HG02870 (cell line): Measurements from ENCODE around the gene CHCHD6.

Experiments
- ATAC-seq: cut with Tn5 transposase; IDR thresholded peaks from one replicate; pipeline ENCODE4 v1.9.1; 2021; ENCODE audit warnings: mild to moderate bottlenecking, moderate library complexity; ENCODE audit not compliant: unreplicated experiment

CHCHD6 gene

DNA sequence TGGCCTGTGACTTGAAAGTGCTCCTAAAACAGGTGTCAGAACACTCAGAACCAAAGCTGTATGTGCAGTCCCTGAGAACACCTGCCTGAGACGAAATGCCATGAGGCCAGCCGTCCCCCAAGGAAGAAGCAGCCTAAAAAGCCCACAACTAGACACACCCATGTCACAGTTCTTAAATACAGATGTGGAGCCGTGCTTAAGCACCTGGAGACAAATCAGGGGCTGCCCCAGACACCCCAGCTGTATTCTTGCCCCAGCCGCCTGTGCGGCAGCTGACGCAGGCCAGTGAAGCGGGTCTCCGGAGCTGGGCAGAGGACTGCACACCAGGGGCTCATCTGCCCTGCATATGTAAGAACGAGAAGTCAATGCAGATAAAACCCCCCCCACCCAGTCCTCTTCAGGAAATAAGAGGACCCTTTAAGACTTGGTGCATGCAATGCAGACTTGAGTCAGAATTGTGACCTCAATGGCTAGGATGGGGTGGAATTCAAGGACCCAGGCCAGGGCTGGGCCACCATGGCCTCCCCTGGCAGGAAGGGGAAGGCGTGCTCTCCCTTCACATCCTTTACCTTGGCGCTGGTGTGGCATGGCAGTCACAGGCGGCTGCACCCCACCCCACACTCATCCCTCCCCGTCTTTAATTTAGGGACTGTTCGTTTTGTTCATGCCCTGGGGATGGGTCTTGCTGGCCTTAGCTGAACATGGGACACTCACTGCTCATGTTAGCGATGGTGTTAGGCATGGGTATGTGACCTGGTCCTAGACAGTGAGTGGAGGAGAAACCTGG is 251.2 kb downstream of the CHCHD6 start:
- ATAC-seq, result peak; percentile 77

DNA sequence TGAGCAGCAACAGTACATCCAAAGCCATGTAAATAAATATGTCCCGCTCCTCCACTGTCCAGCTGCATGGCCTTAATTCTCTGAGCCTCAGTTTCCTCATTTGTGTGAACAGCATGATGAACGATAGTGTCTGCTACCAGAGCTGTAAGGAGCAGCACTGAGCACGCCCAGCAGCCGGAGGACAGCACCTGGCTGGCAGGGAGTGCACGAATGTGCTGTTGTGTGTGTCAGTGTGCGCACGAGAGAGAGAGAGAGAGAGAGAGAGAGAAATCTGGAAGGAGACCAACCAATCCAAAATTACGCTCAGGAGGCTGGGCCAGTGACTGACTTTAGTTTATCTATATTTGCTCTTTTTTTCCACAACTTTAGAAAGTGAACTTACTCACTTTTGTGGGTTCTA is 252.3 kb downstream of the CHCHD6 start:
- ATAC-seq, result no peak

DNA sequence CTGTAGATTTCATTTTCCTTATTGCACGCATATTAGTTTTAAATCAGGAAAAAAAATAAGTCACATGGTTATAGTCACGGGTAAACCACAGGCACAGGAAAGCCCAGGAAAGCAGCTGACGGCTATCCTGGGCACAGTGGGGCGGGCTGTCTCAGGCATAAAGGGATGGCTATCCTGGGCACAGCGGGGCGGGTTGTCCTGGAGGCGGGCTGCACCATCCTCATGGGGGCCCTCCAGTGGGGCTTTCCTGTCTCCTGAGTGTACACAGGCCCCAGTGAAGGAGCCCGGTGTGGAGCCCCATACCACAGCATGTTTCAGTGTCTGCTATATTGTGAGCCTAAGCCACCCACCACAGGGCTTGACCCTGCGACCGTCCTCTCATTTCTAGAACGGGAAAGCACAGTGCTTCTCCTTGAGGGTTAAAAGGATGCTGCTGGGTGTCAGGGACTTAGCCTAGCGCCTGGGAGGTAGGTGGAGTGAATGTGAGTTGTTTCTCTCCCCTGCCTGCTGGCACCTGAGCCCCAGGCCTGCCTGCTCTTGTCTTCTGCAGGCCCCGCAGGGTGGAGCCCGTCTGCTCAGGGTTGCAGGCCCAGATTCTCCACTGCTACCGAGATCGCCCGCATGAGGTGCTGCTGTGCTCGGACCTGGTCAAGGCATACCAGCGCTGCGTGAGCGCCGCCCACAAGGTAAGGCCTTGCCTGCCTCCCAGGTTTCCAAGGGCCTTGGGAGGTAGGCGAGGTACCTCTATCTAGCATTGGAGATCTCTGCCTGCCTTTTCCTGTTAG is 253.0 kb downstream of the CHCHD6 start:
- ATAC-seq, result no peak

DNA sequence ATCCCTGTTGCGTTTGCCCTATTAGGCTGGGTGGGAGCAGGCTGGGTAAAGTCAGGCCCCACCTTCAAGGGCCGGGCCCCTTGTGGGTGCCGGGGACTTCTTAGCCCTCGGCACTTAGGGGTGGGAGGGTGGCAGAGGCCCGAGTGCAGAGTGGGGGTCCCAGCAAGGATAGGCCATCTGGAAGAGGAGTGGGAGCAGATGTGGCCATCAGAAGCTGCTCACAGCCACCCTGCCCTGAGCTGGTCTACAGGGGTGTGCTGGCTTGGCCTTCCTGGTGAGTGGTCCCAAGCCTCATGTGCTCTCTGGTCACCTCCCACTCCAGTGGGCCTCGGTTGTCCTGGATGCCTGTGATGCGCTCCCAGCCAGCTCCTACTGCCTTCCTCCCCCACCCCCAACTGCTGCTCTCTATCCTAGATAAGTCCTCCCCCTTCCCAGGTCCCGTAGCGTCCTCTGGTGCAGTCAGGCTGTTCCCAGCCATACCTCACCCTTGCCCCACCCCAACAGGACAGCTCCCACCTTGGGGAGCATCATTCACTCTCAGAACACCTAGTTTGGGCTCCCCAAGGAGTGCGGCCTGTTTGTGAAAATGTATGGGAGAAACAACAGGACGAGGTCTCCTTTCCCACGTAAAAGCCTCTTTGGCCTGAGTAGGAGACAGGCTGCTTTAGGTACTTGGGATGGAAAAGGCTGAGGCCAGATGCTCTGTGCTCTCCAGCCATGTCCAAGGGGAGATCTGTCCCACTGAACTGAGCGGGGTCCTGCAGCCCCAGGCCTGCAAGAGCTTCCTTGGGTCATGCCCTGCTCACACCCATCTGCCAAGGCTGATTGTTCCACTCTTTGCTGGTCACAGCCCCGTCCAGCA is 254.0 kb downstream of the CHCHD6 start:
- no peak for ATAC-seq

DNA sequence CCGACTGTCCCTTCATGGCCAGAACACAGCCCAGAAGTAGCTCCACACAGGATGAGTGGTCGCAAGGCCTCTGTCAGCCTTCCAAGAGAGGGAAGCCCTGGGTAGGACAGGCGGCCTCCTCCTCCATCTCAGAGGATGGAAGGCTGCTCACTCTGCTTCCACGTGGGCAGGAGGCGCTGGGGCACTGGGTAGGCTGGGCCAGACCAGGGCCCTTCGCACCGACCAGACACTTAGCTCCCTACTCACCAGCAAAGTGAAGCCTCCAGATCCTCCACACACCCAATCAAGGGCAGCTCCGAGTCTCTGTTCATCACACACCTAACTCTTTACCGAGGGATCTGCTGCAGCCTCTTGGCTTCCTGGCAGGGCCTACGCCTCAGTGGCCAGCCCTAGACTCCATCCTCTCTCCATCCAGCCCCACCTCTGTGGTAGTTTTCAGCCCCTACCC is 254.6 kb downstream of the CHCHD6 start:
- no peak for ATAC-seq

DNA sequence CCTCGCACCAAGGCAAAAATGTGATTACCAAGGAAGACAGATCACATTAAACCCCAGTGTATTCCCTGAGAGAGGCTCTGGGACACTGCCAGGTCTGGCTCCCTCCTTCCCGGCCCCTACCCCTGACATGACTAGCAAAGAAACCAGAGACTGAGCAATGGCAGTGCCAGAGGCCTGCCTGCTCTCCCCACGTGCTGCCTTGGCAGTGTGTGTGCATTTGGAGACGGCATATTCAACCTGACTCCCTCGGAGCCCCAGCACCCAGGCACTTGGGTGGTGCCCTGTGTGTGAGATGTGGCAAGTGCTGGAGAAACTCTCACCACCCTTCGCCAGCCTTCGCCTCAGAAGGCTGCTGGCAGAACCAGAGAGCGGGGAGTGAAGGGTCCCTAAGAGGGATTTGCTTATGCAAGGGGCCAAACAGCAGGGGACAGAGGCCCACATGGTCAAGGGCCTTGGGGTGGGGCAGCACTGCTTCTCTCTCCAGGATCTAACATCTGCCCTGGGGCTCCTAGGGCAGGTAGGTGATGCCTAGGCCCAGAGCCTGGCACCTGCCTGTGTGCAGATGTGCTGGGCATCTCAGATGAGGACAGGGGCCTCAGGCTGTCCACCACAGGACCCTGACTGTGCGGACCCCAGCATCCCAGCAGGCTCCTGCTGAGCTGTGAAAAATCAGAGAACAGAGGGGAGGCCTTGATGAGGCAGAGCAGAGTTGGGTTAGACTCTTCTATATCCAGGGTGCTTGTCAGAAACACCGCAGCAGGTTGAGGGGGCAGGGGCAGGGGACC is 255.3 kb downstream of the CHCHD6 start:
- ATAC-seq, result no peak

DNA sequence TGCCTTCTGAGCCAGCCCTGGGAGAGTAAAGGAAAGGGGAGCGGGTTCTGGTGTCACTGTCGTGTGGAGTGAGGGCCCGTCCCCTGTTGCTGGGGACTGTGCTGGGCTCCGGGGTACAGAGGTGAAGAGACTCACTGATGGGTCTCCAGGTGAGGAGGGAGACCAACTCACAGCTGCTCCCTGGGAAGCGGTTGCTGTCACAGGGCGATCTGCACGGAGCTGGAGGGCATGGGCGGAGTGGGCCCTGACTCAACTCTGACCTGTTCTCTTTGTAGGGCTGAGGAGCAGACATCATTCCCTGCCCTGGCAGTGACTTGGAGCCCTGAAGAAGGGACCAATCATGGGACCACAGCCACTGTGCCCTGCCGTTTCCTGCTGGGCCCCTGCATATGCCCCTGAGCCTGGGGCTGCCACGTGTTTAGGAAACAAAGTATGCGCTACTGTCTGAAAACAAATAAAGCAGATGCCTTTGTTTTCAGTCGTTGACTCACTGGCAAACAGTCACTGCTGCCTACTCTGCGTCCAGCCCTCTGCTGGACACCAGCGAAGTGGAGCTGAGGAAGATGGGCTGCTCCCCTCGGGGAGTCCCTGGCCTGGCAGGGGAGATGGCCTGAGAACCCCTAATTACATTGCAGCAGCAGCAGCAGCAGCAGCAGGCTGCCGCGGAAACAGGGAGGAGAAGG is 256.0 kb downstream of the CHCHD6 start:
- ATAC-seq, result no peak

DNA sequence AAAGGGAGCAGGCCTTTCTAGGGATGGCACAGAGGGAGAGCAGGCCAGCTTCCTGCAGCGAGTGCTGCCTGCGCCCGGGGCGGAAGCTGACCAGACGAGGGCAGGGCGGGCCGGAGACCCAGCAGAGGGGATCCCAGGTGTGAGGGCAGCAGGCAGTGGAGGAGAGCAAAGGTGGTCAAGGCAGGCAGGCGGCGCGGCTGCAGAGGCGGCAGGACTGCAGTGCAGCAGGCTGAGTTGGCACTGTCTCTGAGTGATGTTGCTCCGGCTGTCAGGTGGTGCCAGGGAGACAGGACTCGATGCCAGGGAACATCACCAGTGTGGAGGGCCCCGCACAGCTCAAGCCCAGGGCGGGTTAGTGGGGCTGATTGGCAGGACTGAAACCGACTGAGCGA is 256.6 kb downstream of the CHCHD6 start:
- no peak for ATAC-seq

DNA sequence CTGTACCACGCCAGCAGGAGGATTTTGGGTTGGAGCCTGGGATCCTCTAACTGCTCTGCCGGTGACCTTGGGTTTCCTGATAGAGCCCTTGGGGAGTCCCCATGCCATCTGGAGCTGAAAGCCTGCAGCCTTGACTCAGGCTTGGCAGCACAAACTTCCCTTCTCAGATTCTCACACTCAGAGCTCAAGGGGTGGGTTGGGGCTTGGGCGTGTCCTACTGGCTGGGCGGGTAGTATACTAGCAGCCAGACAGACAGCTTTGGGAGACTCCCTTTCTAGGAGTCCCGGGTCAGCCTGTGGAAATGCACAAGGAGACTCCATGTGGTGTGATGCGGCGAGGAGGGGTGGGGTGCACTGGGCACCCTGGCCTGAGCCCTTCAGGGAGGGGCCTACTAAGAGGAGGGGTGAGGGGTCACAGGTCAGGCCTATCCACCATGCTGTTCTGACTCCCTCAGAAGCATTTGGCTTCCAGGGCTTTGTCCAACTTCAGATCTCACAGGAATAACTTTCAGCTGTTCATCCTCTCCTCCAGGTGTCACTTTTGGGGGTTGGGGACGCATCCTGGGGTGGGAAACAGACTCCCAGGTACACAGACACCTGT is 257.3 kb downstream of the CHCHD6 start:
- ATAC-seq, result peak; percentile 60

DNA sequence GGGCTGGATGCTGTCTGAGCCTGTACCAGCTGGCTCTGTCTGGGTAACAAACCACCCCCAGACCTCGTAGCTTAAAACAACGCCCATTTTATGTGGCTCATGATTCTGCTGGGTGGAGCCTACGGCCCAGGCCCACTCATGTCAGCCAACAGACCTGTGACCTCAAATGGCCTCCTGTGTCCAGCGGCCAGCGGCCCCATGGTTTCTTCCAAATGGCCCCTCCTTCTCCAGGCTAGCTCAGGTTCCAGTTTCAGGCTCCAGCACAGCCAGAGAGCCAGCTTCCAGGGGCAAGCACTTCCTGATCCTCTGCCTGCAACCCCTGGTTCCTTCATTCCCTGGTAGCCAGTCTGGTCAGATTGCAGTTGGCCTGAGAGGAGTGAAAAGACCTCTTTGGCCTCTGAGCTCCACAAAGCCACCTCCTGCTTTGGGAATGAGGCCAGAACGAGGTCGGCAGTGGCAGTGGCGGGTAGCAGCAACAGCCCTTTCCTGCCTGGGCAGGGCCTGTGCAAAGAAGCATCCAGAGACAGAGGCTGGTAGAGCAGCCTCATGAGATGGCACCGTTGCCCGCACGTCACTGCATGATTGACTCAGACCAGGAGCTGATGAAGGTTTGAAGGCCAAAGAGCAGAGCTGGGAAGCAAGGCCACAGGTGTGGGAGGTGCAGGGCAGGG is 257.9 kb downstream of the CHCHD6 start:
- no peak for ATAC-seq

DNA sequence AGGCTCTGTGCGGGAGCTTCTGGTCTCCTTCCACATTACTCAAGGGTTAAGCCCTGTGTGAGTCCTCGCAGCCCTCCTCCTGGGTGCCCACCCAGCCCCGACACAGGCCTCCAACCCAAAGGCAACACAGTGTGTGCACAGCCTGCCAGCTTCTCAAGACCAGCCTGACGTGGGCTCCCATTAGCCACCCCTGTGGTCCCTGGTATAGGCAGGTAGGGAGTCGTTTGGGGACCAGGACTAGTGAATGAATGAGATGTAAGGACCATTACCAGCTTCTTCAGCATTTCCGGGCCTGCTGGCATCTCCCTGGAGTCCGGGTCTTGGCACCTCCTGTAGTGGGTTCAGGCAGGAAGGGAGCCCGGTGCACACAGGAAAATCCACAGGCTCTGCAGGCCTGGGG is 258.7 kb downstream of the CHCHD6 start:
- no peak for ATAC-seq

DNA sequence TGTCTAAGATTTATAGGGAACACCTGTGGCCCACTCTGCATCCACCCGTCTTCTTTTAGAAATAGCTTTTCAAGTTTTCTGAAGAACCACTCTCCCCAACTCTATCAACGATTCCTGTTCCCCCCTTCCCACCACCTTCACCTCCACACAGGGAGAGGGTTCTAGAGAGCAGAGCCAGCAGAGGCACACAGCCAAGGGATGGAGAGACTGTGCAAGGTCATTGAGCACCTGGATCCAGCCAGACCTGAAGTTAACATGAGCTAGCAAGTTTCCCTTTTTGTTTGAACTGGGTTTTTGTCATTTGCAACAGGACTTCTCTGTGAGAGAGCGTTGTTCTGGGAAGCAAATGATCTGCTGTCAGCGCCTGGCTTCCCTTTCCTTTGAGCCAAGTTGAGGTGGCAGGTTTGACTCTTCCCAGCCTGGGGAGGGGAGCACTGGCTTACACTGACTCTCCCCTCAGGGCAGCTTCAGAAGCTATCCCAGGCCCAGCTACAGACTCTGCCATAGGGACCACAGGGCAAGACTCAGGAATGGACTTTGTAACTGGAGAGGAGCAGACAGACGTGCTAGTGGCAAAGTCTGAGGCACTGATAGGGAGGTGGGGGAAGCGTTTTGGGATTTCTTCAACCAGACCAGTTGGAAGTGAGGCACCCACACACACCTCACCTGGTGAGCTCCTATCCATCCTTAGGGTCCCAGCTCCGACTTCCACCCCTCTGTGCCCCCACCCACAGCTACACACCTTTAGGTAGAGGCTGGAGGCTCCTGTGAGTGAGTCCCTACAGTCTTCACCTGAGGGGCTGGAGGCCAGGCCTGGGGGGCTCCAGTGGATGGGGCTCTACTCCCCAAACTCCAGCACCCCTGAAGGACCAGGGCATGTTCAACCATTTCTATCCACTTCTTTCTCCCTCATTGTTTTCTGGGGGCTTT is 259.5 kb downstream of the CHCHD6 start:
- ATAC-seq, result no peak

DNA sequence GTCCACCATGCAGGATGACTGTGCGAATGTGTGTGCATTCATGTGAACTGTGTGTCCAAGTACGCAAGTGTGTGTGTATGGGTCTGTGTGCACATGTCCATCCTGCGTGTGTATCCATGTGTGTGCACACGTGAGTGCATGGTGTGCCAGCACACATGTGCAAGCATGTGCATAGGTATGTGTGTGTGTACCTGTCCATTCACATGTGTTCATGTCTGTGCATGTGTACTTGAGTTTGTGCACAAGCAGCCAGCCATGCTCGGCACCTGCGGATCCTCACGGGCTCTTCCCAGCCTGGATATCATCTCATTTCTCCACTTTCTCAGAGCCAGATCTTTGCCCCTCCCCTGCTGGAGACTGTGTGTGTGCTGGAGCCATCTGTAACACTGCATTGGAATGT is 260.2 kb downstream of the CHCHD6 start:
- no peak for ATAC-seq

DNA sequence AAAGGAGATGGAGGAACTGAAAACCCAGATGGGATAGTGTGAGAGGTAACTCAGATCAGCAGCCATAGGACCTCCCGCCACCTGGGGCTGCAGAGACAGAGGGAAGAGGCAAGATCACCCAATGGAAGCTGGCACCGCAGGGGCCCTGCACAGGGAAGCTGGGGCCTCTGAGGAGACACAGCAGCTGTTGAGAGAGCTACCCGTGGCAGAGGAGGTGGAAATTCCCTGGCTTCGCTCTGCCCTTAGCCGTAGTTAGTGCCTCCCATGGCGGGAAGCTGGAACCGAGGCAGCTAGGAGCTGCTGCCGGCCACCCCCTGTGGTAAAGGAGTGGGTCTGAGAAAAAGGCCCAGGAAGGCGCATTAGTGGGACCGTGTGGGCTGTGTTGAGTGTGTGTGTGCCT is 260.9 kb downstream of the CHCHD6 start:
- ATAC-seq, result no peak

DNA sequence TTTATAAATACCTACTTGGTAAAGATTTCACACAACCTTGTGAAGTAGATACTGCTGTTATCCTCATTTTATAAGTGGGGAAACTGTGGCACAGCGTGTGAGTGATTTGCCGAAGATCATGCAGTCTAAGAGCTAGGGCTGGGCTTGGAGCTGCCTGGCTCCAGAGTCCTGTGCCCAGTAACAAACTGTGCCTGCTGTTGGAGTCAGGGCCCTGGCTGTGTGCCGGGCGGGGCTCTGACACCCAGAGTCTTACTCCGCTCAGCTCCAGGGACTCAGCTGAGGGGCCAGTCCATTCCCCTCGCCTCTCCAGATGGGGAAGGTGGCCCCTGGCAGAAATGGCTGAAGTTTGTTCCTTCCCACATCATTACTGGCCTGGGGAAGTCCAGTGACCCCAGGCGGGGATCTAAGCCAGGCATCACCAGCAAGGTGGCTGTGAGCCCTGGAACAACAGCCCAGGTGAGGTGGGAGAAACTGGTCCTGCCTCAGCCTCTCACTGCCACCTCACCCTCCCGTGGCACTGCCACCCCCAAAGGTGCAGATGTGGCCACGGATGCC is 261.6 kb downstream of the CHCHD6 start:
- no peak for ATAC-seq

DNA sequence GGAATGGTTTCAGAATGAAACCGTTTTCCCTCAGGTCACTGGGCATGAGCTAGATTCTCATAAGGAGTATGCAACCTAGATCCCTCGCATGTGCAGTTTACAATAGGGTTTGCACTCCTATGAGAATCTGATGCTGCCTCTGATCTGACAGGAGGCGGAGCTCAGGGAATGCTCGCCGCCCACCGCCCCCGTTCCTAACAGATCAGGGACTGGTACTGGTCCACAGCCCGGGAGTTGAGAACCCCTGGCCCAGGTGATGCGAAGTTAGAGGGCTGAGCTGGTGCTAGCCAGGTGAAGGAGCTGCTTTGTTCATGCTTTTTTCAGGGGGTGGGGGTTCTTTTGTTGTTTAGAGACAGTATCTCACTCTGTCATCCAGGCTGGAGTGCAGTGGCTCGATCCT is 263.3 kb downstream of the CHCHD6 start:
- ATAC-seq, result no peak
